Middle frontal gyrus (tissue), 1 donor: Measurements from ENCODE around the gene SLC22A13.
"Not testable (repeated sequence)": the region's sequence is repeated elsewhere in the genome, so short reads cannot be mapped to it uniquely, and the experiment has no call there.

ENCODE experiments used
- DNase-seq: peaks from one replicate; pipeline ENCODE4 v3.0.0-alpha.2; 2015; ENCODE audit warnings: low spot score; ENCODE audit errors: extremely low spot score

Gene SLC22A13, protein sequence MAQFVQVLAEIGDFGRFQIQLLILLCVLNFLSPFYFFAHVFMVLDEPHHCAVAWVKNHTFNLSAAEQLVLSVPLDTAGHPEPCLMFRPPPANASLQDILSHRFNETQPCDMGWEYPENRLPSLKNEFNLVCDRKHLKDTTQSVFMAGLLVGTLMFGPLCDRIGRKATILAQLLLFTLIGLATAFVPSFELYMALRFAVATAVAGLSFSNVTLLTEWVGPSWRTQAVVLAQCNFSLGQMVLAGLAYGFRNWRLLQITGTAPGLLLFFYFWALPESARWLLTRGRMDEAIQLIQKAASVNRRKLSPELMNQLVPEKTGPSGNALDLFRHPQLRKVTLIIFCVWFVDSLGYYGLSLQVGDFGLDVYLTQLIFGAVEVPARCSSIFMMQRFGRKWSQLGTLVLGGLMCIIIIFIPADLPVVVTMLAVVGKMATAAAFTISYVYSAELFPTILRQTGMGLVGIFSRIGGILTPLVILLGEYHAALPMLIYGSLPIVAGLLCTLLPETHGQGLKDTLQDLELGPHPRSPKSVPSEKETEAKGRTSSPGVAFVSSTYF

DNA sequence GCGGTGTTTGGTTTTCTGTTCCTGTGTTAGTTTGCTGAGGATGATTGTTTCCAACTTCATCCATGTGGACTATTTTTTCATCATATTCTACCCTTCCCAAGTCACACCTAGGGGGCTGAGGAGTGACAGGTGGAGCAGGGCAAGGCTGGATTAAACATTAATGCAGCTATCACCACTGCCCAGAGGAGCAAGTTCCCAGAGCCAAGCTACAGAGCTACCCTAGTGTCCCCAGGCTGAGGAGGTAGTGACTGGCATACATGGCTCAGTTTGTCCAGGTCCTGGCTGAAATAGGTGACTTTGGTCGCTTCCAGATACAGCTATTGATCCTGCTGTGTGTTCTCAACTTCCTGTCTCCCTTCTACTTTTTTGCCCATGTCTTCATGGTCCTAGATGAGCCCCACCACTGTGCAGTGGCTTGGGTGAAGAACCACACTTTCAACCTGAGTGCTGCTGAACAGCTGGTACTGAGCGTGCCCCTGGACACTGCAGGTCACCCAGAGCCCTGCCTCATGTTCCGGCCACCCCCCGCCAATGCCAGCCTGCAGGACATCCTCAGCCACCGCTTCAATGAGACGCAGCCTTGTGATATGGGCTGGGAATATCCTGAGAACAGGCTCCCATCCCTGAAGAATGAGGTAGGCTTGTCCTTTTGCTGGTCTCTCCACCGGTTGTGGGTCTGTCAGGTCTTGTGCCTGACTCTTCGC lies at the start of gene SLC22A13:
Gene SLC22A13, plus strand, starts transcription at position 209 of the 704 bp plus-strand sequence. Its CDS starts 49 bp downstream, at position 258.
- DNase-seq: no peak

DNA sequence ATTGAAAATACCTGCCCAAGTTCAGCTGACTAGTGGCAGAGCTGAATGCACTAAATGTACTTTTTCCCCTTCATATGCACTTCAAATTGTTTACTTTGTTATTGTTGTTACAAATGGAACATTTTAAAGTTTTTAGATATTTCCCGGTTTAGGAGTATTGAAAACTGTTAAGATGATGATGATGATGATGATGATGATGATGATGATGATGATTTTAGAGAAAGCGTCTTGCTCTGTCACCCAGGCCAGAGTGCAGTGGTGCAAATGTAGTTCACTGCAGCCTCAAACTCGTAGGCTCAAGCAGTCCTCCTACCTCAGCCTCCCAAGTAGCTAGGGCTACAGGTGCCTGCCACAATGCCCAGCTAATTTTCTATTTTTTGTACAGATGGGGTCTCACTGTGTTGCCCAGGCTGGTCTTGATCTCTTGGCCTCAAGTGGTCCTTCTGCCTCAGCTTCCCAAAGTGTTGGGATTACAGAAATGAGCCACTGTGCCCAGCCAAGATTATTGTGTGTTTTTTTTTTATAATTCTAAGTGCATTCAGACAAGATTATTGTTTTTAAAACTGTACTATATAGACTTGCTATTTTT lies 45.9 kb upstream of the SLC22A13 start:
- no peak for DNase-seq

DNA sequence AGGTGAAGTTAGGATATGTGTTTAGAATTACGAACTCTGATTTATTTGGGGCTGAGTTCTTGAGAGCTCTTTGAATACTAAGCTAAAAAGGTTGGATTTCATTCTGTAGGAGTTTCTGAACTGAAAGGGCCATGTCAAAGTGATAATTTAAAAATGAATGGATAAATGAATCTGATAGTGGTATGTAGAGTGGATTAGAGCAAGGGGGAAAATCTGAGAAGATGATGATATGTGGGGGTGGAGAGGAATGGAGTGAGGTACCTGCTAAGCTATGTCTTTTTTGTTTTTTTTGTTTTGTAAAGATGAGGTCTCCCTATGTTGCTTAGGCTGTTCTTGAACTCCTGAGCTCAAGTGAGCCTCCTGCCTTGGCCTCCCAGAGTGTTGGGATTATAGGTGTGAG lies 44.6 kb upstream of the SLC22A13 start:
- DNase-seq: no peak

DNA sequence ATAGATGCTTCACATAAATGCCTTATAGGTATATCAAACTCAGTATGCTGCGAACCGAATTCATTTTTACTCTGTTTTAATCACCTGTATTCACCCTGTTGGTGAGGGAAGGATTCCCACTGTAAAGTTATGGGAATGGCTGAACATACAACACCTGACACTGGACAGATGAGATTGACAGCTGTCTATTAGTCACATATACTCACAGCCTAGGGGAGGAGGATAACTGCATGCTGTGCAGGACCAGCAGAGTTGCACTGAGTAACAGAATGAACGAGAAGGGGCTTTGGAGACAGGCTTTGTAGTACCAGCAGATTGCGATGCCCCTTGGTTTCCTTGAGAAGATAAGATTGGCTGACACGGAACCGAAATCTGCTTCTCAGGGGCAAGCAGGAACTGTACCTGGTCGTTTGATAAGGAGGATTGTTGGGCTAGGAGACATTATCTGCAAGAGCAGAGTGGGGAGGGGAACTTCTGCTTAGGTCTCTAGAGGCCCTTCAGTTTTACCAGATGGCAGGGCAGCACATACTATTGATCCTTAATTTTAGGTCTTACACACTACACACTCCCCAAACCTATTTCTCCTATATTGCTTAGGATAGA lies 43.5 kb upstream of the SLC22A13 start:
- DNase-seq: no peak

DNA sequence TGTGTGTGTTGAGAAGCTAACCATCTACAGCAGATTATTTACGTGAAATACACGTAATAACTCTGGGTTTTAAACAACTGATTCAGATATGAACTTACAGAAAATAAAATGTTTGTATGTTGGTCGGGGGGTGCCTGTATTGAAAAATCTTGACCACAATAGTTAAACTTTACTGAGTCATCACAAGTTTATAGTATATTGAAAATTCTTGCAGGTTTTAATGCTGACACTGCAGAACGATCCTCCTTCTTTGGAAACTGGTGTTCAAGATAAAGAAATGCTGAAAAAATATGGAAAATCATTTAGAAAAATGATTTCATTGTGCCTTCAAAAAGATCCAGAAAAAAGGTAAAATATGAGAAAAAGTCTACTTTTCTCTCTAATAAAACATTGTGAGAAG lies 41.3 kb upstream of the SLC22A13 start:
- no peak for DNase-seq

DNA sequence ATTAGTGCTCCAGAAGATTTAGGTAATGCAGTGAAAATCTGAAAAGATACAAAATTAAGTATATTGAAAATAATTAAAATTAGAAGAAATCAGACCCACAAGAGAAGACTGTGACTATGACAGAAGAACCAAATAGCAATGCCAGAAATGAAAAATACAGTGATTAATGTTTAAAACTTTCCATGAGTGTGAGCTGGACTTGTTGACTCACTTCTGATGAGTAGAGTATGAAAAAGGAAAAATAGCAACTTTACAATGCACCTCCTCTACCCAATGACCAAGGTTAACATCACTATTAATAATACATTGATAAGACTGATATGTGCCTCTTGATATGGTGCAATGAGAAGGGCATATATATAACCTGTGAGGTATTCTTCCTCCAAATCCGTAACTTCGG lies 39.3 kb upstream of the SLC22A13 start:
- DNase-seq: no peak

DNA sequence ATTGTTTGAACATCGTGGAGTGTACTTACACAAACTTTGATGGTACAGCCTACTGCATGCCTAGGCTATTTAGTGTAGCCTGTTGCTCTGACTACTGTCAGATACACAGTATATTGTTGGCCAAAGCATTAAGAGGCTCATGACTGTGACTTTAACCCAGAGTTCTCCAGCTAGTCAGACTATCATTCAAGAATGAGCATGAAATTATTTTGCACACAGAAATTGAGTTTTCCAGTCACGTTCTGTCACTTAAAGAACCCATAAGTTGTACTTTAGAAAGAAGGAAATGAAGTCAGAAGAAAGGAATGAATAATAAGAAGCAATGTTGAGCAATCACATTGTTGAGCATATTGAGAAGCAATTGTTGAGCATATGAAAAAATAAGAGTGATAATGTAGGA lies 37.6 kb upstream of the SLC22A13 start:
- no peak for DNase-seq

DNA sequence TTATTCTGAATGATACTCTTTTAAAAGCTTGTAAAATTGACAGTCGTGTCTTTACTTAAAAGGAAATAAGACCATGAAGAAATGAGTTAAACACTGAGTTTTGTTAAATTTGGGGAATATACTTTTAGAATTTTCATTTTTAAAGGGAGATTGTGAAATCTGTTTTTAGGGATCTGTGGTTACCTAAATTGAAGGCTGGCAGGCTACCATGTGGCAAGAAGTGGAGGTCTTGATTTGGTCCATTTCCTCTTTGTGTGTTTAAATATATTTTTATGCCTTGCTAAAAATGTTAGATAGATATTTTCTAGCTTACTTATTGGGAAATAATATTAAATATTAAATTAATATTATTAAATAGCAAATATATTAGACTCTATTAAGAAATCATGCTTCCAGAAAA lies 36.6 kb upstream of the SLC22A13 start:
- DNase-seq: no peak

DNA sequence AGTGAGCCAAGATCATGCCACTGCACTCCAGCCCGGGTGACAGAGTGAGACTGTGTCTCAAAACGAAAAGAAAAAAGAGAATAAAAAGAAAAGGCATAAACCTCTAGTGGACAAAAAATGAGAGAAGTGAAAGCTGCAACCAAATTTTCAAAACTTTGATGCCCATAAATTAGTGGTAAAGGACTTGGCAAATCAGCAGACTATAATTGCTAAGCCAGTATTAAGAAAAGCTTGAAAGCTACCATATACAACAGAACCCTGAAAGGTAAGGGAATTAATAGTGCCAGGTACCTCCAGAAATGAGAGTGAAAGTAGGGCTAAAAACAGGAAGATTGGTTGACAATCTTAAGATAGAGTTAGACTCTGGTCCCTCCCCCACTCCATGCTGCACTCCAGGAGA lies 32.9 kb upstream of the SLC22A13 start:
- DNase-seq: no peak

DNA sequence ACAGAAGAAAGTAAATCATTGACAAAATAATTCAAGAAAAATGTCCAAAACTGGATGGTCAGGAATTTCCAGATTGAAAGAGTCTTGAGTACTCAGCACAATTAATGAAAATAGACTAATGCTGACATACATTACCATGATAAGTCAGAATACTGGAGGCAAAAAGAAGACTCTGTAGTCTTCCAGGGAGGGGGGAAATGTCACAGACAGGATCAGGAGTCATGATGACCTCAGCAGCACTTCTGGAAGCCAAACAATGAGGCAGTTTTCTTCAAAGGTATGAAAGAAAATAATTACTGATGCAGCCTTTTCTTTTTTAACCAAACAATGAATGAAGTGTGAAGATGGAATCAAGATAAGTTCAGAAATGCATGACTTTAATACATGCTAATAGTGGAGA lies 30.1 kb upstream of the SLC22A13 start:
- DNase-seq: no peak

DNA sequence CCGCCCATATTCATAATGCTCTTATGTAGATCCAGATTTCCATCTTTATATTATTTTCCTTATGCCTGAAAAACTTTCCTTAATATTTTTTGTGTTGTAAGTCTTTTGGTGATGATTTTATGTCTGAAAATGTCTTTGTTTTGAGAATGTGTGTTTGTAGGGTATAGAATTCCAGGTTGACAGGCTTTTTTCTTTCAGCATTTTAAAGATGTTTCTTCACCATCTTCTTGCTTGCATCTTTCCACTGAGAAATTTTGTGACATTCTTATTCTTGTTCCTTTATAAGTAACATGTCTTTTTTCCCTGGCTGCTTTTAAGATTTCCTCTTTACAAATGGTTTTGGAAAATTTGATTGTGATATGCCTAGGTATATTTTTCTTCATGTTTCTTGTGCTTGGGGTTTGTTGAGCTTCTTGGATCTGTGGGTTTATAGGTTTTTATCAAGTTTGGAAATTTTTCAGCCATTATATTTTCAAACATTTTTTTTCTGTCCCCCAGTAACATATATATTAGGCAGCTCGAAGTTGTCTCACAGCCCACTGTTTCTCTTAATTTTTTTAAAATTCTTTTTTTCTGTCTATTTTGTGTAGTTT lies 27.1 kb upstream of the SLC22A13 start:
- no peak for DNase-seq

DNA sequence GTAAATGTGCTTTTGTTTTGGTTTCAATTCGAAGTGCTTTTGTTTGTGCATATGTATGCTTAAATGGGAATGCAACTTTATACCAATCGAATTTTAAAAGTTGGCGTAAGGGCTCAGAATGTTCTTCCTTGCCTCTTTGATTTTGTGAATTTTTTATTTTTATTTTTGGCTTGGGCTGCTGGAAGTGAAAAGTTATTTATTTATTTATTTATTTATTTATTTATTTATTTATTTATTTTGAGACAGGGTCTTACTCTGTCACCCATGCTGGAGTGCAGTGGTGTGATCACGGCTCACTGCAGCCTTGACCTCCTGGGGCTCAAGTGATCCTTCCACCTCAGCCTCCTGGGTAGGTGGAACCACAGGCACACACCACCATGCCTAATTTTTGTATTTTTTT lies 22.8 kb upstream of the SLC22A13 start:
- not testable (repeated sequence) for DNase-seq

DNA sequence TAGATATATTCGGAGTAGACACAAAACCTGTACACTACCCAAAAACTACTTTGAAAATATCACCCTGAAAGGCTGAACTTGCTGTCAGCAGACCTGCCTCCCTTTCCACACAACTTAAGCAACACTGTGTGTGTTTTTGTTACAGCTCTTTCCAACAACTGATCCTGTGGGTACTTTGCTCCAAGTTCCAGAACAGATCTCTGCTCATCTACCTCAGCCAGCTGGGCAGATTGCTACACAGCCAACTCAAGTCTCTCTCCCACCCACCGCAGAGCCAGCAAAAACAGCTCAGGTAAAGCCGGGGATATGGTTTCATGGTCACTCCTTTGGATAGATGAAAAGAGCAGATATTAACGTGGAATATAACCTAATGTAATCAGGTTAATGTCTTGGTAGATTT lies 19.7 kb upstream of the SLC22A13 start:
- no peak for DNase-seq

DNA sequence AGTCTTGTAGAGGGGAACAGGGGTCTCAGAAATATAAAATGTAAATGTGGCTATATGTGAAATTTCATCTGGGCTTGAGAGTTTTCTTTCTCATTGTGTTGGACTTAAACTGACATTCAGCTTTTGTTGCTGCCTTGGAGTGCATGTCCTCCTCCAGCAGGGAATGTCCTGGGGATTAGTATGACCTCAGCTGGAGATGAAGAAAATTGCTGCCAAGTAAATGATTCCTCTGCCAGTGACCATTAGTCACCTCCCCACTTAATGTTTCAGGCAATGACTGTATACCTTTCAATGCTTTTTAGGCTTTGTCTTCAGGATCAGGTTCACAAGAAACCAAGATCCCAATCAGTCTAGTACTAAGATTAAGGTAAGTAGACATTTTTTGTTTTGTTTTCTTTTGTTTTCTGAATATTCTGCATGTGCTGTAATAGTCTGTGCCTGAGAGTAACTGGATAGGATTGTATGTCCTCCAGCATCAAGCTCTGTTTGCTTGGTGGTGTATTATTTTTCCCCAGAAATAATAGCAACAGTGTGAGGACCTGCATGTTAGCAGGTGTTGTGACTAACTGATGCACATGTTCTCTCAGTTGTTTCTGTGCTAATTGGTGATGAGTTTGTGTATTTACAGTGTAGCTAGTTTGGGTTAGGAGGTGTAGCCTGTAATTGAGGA lies 18.1 kb upstream of the SLC22A13 start:
- DNase-seq: no peak

DNA sequence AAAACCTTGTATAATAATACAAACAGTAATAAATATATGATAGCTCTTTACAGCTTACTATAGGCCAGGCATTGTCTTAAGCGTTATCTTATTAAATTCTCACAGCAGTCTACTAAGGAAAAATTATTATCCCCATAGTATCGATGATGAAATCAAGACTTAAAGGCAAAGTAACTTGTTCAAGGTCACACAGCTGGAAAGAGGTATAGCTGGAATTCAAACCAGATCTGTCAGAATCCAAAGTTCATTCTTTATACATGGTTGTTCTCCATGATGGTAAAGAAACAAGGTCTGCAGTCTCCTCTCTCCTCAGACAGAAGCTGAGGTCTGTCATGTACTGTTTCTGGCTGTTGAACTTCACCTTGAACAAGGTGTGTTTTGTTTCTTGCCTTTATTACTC lies 15.4 kb upstream of the SLC22A13 start:
- DNase-seq: no peak

DNA sequence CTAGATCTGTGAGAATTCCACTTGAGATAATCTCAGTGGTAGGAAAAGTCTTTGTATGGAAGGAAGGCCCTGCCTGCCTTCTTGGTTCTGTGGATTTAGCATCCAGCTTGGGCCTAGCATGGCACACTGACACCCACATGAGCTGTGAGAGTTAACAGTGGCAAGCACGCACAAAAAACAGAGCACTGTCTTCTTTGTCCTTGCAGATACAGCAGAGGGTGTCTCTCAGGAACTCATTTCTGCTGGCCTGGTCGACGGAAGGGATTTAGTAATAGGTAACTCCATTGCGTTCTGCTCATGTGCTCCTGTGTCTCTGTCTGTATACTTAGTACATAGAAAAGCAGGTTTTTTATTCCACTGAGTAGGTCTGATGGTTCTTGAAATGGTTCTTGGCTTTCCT lies 14.4 kb upstream of the SLC22A13 start:
- no peak for DNase-seq

DNA sequence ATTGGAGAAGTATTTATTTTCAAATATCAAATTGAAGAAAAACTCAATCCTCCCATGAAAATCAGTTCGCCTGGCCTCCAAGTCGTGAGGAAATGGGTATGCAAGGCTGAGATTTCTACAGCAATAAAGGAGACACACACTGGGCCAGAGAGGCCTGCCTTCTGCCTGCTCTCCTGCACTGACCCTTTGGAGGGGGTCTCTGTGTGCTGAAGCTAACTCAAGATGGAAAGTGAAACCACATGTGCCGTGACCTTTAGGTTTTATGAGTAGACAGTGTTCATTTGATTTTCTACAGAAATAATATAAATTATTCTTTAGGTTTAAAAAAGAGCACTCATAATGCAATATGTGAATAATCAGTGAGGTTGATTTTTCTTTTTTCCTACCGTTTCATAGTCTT lies 11.9 kb upstream of the SLC22A13 start:
- DNase-seq: no peak

DNA sequence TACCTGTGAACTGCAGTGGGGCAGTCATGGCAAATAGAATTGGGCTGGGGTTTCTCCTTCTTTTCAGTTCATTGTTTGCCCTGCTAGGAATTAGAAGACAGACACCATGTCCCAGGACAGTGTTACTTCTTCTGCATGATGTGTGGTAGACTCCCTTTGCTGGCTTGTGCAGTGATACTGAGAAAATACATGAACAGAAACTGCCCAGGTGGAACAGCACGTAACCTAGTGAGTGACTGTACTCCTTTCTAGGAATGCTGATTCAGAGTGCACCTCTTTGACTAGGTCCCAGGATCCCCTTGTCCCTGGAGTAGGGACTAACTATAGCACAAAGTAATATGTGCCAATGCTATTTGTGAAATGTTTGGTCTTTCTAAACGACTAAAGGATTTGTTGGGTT lies 10.7 kb upstream of the SLC22A13 start:
- no peak for DNase-seq

DNA sequence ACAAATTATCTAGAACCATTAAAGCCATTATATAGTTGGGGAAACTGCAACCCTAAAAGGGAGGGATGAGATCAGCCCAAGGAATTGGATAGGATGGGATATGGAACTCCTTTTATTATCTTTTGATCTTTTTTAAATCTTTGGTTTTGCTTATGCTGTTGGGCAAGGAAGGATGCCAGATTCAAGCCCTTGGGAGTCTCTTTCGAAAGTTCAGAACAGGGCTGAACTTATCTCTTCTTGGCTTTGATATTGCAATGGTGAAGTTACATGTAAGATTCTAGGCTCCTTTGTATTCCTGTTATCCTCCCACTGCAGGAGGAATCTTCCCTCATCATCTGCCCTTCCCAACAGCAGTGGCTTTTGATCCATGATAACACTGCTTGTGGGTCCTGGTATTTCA lies 10.0 kb upstream of the SLC22A13 start:
- DNase-seq: no peak

DNA sequence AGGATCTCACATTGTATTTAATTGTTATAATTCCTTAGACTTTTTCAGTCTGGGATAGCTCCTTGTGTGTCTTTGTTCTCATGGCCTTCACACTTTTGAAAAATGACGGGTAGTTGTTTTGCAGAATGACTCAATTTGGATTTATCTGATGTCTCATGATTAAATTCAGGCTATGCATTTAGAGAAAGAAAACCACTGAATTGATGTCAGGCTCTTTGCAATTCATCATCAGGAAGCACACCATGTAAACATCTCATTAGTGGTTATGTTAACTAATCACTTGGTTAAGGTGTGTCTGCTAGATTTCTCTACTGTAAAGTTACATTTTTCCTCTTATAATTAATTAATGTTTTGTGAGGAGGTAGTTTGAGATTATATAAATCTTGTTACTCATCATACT lies 8.0 kb upstream of the SLC22A13 start:
- no peak for DNase-seq

DNA sequence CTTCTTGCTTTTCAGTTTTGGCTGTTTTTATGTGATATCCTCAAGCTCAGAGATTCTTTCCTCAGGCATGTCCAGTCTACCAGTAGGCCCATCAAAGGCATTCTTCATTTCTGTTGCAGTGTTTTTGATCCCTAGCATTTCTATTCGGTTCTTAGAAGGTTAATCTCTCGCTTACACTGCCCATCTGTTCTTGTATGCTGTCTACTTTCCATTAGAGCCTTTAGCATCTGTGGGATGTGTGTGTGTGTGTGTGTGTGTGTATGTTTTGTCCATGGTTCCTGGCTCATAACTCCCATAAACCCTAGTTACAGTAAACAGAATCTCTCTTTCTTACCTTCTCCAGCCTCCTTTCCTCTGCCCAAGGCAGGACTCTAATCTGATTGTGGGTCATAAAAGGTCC lies 5.1 kb upstream of the SLC22A13 start:
- DNase-seq: no peak
